Peyer's patch (tissue), 4 donors: ENCODE results near the gene KRTAP4-1.

Source experiments
- CTCF ChIP-seq, 6 experiments: fragments of 450-650 bp in 4 of 6; fragments of 200-600 bp in 2 of 6; sonication (generic) in 1 of 6; IDR thresholded peaks; one replicate each; pipeline ENCODE4 v1.5.1; 2017 to 2019; ENCODE audit warnings: antibody characterized with exemption in 6 of 6, mild to moderate bottlenecking in 3 of 6, moderate library complexity in 1 of 6
- POLR2A ChIP-seq, 2 donors: fragments of 450-650 bp; IDR thresholded peaks; one replicate each; pipeline ENCODE4 v1.5.1; 2017; ENCODE audit warnings: antibody characterized with exemption in 2 of 2, mild to moderate bottlenecking in 2 of 2, moderate library complexity in 2 of 2

- no peak for TF ChIP-seq CTCF (IDR thresholded peaks at IDR 0.05)
- no peak for TF ChIP-seq POLR2A (IDR thresholded peaks at IDR 0.05)
Measured at GRCh38 chr17:41141361-41141760, 43.4 kb downstream of the KRTAP4-1 start.
